Renal cortical epithelial cell (primary cell): ENCODE measurements around the gene TBRG1. TPM values are rescaled to one million over a fixed set of nuclear protein-coding genes. Genes with fewer than 3 reads are reported as not detected.
A peak's percentile ranks its signal among the peaks of the same experiment; 100 is the strongest.

Experiments used
- DNase-seq: peaks from one replicate; pipeline ENCODE4 v3.0.0-alpha.2; 2011; ENCODE audit warnings: low read depth
- total RNA-seq: library from RNA; depleted of rRNA; stranded (reverse); fragments of >200 nt; gene quantifications from 2 replicates; pipeline ENCODE4 v1.2.3, GENCODE V29; 2014

The TBRG1 gene
- total RNA-seq, 1 donor from 2014 or later: 33.1 TPM

GRCh38 chr11:124618863-124619262 is 3.8 kb upstream of the TBRG1 start:
- no peak for DNase-seq

GRCh38 chr11:124623861-124624525 is 1.3 kb downstream of the TBRG1 start:
- peak; percentile 17 for DNase-seq

- no peak for DNase-seq
These were observed 3.0 kb downstream of the TBRG1 start for GRCh38 chr11:124625504-124626168.

GRCh38 chr11:124627546-124627945 is 4.9 kb downstream of the TBRG1 start:
- no peak for DNase-seq

- DNase-seq: no peak
These were observed 7.3 kb downstream of the TBRG1 start for GRCh38 chr11:124629961-124630360.

- DNase-seq: no peak
These were observed 10.7 kb downstream of the TBRG1 start for GRCh38 chr11:124633355-124633754.

GRCh38 chr11:124635932-124636331 is 13.3 kb downstream of the TBRG1 start:
- DNase-seq: peak; percentile 15

- DNase-seq: no peak
These were observed 15.8 kb downstream of the TBRG1 start for GRCh38 chr11:124638500-124638899.

- no peak for DNase-seq
These were observed 16.5 kb downstream of the TBRG1 start for GRCh38 chr11:124639186-124639585.

GRCh38 chr11:124640666-124641065 is 18.0 kb downstream of the TBRG1 start:
- DNase-seq: no peak

GRCh38 chr11:124642628-124643027 is 20.0 kb downstream of the TBRG1 start:
- no peak for DNase-seq

GRCh38 chr11:124643042-124643604 is 20.5 kb downstream of the TBRG1 start:
- no peak for DNase-seq

GRCh38 chr11:124643605-124644425 is 21.2 kb downstream of the TBRG1 start:
- DNase-seq: no peak

GRCh38 chr11:124644426-124645280 is 22.0 kb downstream of the TBRG1 start:
- DNase-seq: peak; percentile 52

GRCh38 chr11:124646148-124646547 is 23.5 kb downstream of the TBRG1 start:
- no peak for DNase-seq

- no peak for DNase-seq
These were observed 25.9 kb downstream of the TBRG1 start for GRCh38 chr11:124648610-124649009.

- DNase-seq: peak; percentile 38
These were observed 34.3 kb downstream of the TBRG1 start for GRCh38 chr11:124656774-124657630.

- no peak for DNase-seq
These were observed 35.2 kb downstream of the TBRG1 start for GRCh38 chr11:124657904-124658303.

GRCh38 chr11:124658501-124658900 is 35.8 kb downstream of the TBRG1 start:
- no peak for DNase-seq

GRCh38 chr11:124658986-124659385 is 36.3 kb downstream of the TBRG1 start:
- DNase-seq: no peak
